Measurements from ENCODE around the gene NPRL2. TPM values are rescaled to one million over a fixed set of nuclear protein-coding genes. Genes with fewer than 3 reads are reported as not detected.

NPRL2 gene
- total RNA-seq, 1 donor = 22.9 TPM

DNA sequence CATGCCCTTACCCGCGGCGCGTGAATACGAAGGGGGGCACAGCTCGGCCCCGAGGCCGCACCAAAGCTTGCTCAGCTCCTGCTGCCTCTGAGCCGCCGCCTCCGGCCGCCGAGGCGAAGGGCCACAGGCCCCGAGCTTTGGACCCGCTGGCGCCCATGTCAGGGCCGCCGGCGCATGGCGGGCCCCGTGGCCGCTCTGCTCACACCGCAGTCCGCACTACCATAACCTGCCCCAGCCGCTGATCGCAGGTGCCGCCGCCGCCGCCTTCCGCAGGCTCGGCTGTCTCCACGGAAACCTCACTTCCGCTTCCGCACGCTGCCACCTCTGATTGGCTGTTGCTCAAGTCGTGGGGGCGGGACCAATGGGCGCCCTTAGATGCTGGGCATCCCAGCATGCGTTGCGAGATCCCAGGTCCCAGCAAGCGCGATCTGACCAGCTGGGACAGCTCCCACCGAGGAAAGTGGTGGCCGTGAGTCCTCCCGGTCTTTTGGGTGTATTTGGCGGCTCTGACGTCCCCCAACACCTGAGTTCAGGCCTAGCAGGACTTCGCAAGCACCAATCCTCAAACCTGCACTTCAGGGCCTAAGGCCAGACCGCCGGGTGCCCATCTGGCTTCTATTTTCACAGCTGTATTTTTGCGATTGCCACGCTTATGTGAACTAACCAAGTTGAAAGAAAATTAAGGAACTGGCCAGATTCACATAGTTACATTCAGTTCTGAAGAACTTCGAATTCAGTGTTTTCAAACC lies 22.5 kb downstream of the NPRL2 start, which contains the start of gene TUSC2:
Gene TUSC2, minus strand, starts transcription at position 281 of the 749 bp plus-strand sequence. Its CDS starts 124 bp downstream, at position 157.
- H3K4me3 ChIP-seq (ENCODE audit: low read depth, low read length) = peak within 1 kb of the TSS; percentile 87
- TF ChIP-seq, protein P1, sequence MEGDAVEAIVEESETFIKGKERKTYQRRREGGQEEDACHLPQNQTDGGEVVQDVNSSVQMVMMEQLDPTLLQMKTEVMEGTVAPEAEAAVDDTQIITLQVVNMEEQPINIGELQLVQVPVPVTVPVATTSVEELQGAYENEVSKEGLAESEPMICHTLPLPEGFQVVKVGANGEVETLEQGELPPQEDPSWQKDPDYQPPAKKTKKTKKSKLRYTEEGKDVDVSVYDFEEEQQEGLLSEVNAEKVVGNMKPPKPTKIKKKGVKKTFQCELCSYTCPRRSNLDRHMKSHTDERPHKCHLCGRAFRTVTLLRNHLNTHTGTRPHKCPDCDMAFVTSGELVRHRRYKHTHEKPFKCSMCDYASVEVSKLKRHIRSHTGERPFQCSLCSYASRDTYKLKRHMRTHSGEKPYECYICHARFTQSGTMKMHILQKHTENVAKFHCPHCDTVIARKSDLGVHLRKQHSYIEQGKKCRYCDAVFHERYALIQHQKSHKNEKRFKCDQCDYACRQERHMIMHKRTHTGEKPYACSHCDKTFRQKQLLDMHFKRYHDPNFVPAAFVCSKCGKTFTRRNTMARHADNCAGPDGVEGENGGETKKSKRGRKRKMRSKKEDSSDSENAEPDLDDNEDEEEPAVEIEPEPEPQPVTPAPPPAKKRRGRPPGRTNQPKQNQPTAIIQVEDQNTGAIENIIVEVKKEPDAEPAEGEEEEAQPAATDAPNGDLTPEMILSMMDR (IDR thresholded peaks at IDR 0.05; ENCODE audit: insufficient read depth, low read depth, low read length) = no peak
- peak; percentile 97 for DNase-seq (ENCODE audit: low read depth)

- no peak for DNase-seq (ENCODE audit: low read depth)
- peak overlapping the region; percentile 87 for H3K4me3 ChIP-seq (ENCODE audit: low read depth, low read length)
- TF ChIP-seq, protein P1 (IDR thresholded peaks at IDR 0.05; ENCODE audit: insufficient read depth, low read depth, low read length) = no peak
These were observed 23.4 kb downstream of the NPRL2 start for GRCh38 chr3:50327129-50327528.

- no peak for DNase-seq (ENCODE audit: low read depth)
- no peak overlapping the region for H3K4me3 ChIP-seq (ENCODE audit: low read depth, low read length)
- TF ChIP-seq, protein P1 (IDR thresholded peaks at IDR 0.05; ENCODE audit: insufficient read depth, low read depth, low read length) = no peak
These were observed 24.4 kb downstream of the NPRL2 start for GRCh38 chr3:50326182-50326541.

DNA sequence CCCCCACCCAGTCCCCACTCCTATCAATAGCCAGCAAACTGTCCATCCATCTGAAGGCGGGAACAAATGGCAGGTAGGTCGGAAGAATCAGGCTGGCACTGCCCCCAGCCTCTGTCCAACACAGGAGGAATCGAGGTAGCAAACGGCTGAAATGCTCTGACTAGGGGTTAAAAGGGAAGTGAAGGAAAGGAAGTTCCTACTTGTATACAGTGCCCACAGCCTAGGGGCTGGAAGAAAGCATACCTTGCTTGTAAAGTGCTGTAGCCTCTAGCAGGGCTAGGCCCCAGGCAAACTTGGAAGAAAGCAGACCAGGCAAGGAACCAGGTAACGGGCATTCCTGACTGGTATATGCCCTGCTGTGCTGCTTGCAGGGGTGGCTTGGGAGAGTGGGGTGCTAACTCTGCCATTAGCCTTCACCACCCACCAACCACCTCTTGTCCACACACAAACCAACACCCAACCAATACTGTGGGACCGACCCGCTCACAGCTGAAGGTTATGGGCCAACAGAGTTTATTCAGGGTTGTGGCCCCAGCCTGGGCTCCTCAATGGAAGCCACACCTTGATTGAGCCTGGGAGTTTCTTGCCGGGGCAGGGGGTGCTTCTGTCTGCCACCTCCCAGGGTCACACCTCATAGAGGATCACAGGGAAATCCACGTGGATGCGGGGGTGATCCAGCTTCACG lies 24.9 kb downstream of the NPRL2 start:
- TF ChIP-seq, protein P1 (IDR thresholded peaks at IDR 0.05; ENCODE audit: insufficient read depth, low read depth, low read length) = no peak
- DNase-seq (ENCODE audit: low read depth) = no peak
- no peak overlapping the region for H3K4me3 ChIP-seq (ENCODE audit: low read depth, low read length)

DNA sequence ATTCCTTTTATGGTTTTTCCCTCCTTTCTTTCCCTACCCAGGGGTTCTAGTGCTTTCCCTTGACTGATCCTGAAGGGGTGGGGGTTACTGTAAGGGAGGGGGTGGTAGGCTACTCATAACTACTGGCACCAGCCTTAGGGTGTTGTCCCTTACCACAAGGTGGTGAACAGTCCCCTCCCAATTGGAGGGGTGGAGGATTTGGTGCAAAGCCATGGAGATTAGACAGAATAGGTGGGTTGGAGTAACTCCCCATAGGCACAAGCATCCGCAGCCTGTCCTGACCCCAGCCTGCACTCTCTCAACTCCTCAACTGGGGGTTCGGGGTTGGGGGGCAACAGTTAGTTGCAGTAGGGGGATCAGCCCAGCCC lies 25.5 kb downstream of the NPRL2 start:
- TF ChIP-seq, protein P1 (IDR thresholded peaks at IDR 0.05; ENCODE audit: insufficient read depth, low read depth, low read length) = no peak
- H3K4me3 ChIP-seq (ENCODE audit: low read depth, low read length) = no peak overlapping the region
- DNase-seq (ENCODE audit: low read depth) = no peak

- DNase-seq (ENCODE audit: low read depth) = peak; percentile 64
- H3K4me3 ChIP-seq (ENCODE audit: low read depth, low read length) = no peak overlapping the region
- TF ChIP-seq, protein P1 (IDR thresholded peaks at IDR 0.05; ENCODE audit: insufficient read depth, low read depth, low read length) = peak; percentile 91
These were observed 26.0 kb downstream of the NPRL2 start for GRCh38 chr3:50324351-50325112.
